NCI-H2081 (cell line): ENCODE results near the gene BSPH1.
"Not testable (repeated sequence)": the region's sequence is repeated elsewhere in the genome, so short reads cannot be mapped to it uniquely, and the experiment has no call there.

Experiments
- DNase-seq, 2 experiments: peaks; one replicate each; lab custom pipeline; 2025; lab: John Stamatoyannopoulos, UW

The BSPH1 gene, protein sequence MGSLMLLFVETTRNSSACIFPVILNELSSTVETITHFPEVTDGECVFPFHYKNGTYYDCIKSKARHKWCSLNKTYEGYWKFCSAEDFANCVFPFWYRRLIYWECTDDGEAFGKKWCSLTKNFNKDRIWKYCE

DNA sequence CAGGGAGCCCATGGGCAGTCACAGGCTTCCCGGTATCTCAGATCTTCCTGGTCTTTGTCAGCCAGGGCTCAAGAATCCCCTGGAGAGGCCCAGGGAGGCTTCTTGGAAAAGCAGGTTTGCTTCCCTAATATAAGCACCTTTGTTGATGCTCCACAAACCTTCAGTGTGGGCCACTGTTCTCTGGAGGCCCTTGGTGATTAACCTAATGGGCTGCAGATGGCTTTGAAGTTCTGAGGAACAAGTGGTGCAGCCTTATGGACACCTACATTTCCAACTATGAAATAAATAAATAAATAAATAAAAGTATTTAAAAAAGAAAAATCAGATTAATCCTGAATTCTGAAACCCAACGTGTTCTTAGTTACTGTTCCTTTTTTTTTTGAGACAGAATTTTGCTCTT lies at the start of gene BSPH1:
Gene BSPH1 (minus strand): TSS at position 101 of the 400 bp plus-strand sequence. CDS start 89 bp downstream, at position 12.
- DNase-seq, result no peak

GRCh38 chr19:48036765-48037164 lies 44.8 kb upstream of the BSPH1 start:
- DNase-seq, result no peak

DNA sequence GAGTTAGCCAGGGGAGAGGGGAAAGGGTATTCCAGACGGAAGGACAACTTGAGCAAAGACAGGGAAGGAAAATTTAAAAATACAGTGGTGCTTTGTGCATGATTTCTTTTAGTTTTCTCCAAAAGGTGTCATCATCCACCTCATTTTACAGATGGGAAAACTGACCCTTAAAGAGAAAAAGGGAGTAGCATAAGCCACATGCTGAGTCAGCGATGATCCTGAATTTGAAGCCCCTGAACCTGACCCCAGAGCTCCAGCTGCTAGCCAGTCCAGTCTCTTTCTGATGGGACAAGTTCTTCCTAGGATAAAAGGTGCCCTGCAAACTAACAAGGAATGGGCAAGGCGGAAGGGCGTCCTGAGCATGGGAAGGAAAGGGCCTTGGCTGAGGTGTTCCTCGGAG lies 41.6 kb upstream of the BSPH1 start:
- DNase-seq, result no peak

DNA sequence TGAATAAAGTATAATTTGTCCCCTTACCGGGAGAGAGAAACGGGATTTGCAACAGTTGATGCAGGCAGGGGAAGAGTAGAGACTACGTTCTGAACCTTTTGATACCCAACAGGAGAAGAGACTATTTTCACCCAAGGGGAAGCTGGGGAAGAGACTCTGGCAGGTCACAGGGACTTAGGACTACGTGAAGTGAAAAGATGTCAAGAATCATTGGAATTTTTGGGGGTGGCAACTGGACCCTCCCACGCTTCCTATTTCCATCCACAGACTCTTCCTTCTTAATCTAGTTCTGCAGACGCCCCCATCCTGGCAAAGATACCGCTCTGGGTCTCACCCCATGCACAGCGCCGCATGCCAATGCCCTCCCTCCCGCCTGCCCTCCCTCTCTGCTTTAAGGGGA lies 38.1 kb upstream of the BSPH1 start:
- no peak for DNase-seq

DNA sequence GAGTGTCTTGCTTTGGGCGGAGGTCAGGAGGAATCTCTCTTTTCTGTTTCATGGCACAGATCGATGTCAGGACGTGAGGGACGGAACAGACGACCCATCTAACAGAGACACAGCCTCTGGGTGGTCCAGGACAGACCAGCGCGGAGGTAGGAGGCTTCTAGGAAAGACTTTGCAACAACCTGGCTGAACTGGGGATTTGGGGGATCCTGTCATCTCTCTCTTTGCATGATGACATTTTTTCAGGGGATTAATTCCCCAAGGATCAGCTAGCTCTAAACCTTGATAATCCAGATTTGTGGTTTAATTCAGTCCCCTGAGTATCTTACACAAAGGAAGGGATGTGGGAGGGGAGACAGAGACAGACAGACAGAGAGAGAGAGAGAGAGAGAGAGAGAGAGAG lies 37.5 kb upstream of the BSPH1 start:
- DNase-seq, result no peak

DNA sequence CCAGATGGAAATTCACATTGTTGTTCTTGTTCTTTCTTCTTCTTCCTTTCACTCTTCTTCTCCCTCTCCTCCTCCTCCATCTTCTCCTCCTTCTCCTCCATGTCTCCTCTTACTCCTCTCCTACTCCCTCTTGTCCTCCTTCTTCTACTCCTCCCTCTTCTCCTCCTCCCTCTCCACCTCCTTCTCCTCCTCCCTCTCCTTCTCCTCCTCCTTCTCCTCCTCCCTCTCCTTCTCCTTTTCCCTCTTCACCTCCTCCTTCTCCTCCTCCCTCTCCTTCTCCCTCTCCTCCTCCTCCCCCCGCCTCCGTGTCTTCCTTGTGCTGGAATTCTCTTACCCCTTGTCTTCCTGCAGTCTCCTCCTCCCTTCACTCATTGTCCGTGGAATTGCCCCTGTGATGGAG lies 33.5 kb upstream of the BSPH1 start:
- DNase-seq, result no peak

GRCh38 chr19:48023518-48023917 lies 31.5 kb upstream of the BSPH1 start:
- no peak for DNase-seq

- no peak for DNase-seq
Measured at GRCh38 chr19:48023011-48023410, 31.0 kb upstream of the BSPH1 start.

DNA sequence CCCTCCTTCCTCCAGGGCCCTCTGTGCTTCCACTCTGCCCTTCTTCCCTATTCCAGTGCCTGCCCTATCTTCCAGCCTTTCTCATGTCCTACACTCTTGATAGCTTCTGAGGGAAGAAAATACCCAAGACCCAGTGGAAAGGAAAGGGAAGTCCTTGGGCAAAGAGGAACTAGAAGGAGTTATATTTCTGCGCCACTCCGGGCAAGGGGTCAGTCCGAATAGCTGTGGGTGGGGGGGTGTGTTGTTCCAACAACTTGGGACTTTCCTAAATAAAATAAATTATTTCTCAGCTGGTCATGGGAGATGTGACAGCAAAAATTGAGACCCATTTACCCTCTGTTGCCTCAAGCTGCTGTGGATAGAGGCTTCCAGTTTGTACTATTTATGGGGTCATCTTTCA lies 28.7 kb upstream of the BSPH1 start:
- DNase-seq, result no peak

DNA sequence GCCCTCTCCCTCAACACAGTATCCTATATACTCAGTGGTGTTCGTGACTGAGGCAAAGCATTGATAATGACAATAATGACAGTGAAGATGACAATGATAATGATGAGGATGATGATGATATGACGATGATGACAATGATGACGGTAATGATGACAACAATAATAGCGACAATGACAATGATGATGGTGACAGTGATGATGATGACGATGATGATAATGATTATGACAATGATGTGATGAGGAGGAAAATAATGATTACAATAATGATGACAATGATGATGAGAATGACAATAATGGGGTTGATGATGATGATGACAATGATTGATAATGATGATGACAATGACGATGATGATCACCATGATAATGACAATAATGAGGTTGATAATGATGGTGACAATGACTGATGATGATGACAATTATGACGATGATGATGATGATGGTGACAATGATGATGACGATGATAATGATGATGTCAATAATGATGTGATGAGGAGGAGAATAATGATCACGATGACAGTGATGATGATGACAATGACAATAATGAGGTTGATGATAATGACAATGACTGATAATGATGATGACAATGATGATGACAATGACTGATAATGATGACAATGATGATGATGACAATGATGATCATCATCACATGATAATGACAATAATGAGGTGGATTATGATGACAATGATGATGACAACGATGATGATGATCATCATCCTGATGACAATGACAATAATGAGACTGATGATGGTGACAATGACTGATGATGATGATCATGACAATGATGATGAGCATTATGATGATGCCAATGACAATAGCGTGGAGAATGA lies 19.2 kb upstream of the BSPH1 start:
- no peak for DNase-seq

GRCh38 chr19:48006762-48007161 lies 14.8 kb upstream of the BSPH1 start:
- DNase-seq, result no peak

DNA sequence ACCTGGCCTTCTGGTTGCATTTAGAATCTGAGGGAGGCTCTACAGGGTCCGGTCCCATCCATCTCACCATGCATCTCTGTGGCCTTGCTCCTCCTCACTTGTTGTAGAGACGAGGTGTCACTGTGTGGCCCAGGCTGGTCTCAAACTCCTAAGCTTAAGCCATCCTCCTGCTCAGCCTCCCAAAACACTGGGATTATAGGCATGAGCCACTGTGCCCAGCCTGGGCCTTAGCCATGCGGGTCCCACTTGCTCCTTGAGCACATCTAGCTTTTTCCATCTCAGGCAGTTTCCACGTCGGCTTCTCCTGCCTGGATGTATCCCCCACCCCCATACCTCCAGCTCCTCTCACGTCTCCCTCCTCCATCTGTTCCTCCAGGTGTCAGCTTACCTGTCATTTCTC lies 12.3 kb upstream of the BSPH1 start:
- no peak for DNase-seq

GRCh38 chr19:48000846-48001245 lies 8.9 kb upstream of the BSPH1 start:
- DNase-seq, result no peak

DNA sequence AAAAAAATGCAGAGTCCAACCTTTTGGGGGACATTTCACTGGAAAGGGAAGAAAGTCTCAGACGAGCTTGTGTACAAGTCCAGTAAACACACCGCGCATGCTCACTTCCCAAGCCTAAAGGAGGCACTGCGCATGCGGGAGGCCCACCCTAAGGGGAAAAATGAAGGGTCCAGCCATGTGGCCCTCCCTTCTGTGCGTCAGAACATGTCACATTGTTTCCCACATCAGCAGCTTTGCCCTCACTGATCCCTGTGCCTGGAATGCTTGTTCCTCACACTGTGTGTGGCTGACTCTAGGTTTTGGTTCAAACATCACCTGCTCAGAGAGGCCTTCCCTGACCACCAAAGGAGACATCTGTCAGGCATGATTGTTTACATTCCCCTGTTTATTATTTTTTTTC lies 6.8 kb upstream of the BSPH1 start:
- DNase-seq, result no peak

DNA sequence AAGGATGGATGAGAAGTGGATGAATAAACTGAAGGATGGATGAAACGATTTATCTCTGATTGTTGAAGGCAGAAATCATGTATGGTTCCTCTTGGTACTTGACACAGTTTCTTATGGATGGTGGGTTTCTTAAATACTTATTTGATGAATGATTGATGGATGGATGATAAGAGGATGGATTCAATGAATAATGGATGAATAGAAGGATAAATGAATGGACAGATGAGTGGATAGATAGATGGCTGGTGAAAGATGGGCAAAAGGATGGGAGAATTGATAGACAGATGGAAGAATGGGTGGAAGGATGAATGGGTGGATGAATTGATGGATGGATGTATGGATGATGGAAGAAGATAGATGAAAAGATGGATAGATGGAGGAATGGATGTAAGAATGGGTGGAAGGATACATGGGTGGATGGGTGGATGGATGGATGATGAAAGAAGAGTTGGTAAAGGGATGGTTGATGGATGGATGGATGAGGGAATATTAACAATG lies 4.3 kb upstream of the BSPH1 start:
- no peak for DNase-seq

DNA sequence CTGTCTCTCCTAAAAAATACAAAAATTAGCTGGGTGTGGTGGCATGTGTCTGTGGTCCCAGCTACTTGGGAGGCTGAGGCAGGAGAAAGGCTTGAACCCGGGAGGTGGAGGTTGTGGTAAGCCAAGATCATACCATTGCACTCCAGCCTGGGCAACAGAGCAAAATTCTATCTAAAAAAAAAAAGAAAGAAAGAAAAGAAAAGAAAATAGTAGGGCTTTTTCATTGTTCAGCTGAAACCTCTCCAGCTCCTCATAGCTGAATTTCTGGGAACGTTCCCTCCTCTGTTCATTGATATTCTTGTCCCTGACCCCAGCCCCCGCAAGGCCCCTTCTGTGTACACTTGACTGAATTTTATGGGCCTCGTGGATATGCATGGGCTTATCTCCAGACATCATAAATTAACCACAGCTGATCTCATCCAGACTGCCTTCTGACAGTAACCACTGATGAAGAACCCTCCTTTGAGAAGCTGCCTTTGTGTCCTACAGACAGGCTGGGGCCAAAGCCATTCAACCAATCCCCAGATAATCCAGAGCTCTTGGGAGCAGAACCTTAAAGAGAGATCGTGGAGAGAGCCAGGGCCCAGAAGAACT lies 2.3 kb upstream of the BSPH1 start, which contains the start of gene ELSPBP1:
Gene ELSPBP1 (plus strand): TSS at position 424 of the 594 bp plus-strand sequence. CDS start 14,036 bp downstream, outside the sequence.
- no peak for DNase-seq

DNA sequence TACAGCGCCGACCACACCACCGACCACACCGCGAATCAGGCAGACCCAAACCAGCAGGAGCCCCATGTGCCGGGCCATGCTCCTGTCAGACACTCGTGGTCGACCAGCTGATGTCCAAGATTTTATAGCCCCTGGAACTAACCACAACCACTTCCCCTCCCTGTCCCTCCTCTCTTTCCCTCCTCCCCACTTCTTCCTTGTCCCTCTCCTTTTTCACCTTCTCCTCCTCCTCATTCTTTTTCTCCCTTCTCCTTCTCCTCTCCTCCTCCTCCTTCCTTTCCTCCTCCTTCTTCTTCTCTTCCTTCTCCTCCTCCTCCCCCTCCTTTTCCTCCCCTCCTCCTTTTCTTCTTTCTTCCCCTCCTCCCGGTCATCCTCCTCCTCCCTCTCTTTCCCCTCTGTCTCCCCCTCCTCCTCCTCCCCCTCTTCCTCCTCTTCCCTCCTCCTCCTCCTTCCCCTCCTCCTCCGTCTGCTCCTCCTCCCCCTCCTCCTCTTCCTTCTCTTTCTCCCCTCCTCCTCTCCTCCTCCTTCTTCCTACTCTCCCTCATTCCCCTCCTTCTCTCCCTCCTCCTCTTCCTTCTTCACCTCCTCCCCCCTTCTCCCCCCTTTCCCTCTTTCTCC lies 670 bp downstream of the BSPH1 start:
- DNase-seq, result no peak

DNA sequence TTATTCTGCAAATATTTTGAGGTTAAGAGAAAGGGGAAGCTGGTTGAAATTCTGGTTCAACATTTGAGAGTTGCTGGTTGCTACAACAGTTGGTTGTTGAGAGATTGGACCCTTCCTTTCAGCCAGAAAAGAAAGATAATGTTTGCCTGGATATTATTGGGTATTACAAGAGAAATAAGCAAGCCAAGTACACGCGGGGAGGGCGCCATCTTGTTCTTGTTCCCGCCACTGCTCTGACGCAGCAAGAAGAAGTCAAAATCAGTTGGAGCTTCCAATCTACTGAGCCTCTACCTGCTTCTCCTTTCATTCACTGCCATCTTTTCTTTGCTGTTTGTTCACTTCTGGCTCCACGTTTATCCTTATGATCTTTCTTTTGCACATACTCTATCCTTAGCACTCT lies 18.4 kb downstream of the BSPH1 start:
- no peak for DNase-seq

DNA sequence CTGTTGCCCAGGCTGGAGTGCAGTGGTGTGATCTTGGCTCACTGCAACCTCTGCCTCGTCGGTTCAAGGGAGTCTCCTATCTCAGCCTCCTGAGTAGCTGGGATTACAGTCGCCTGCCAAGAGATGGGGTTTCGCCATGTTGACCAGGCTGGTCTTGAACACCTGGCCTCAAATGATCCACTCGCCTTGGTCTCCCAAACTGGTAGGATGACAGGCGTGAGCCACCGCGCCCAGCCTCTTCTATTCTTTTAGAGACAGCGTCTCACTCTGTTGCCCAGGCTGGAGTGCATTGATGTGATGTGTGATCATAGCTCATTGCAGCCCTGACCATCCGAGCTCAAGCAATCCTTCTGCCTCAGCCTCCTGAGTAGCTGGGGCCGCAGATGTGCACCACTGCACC lies 36.0 kb downstream of the BSPH1 start:
- DNase-seq, result not testable (repeated sequence)

DNA sequence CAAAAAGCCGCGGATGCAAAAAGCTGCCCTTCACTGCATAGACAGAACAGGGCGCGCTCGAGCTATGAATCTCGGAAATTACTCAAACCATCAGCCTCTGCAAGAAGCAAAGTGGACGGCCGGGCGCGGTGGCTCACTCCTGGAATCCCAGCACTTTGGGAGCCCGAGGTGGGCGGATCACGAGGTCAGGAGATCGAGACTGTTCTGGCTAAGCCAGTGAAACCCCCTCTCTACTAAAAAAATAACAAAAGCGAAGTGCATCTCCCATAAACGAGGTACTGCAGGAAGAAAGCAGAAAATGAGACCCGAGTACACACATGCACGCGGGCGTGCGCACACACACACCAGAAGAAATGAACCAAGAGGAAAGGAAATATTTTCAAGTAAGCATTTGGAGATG lies 39.8 kb downstream of the BSPH1 start:
- not testable (repeated sequence) for DNase-seq

- not testable (repeated sequence) for DNase-seq
Measured at GRCh38 chr19:47949852-47950521, 42.0 kb downstream of the BSPH1 start.

DNA sequence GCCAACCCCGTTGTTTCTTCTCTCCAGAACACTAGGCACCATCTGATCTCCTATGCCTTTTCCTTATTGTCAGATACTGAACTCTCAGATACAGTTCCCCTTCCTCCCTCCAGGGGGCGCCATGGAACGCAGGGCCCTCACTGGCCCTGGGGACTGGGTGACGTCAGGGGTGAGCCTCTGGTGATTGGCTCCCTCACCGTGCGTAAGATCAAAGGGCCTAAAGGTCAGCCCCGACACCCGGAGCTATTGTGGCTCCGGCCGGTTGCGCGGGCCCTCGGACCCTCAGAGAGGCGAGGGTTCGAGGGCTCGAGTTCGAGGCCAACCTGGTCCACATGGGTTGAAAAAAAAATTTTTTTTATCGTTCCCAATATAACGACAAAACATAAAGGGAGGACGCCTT lies 63.4 kb downstream of the BSPH1 start:
- DNase-seq, result not testable (repeated sequence)
